ENCODE measurements around the gene MYO9B.

Gene MYO9B

DNA sequence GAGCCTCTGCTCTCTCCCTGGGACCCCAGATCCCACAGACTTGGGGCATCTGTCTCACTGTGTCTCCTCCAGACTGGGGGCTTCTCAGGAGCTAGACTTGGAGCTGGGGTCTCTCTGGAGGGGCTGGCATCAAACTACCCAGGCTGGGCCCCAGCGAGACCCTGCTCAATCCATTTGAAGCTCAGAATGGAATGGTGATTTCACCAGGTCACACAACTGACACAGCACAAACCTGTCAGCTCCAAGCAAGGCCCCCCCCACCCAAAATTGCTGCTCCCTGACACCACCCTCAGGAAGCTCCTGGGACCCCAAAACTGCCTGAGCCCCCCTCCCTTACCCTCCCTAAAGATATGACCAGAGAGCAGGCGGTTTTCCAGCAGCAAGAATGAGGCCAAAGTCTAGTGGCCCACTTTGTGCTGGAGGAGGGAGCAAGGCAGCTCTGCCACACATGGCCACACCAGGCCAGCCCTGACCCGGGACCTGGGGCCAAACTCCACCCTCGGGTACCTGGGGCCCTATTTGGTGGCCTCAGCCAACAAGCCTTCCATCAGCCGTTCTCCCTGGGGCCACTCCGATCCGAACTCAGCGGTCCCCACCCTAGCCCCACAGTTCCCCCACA lies 167.7 kb downstream of the MYO9B start:
- ChIA-PET POLR2A (interaction anchor here (0.9 to 1.5 kb wide), 7 partner anchors 8 to 66 kb away, joined by 3 to 6 read pairs (median 4); partner anchors contain the start of genes DDA1 and USE1), CTCF (interaction anchor here (0.8 to 1.2 kb wide), 3 partner anchors 8 to 19 kb away, joined by 3 to 6 read pairs (median 3); no protein-coding TSS in a partner anchor)
- TF ChIP-seq FOXA1 (IDR thresholded peaks at IDR 0.05) (no peak), BHLHE40 (IDR thresholded peaks at IDR 0.05; ENCODE audit: borderline replicate concordance) (no peak), FOXM1 (IDR thresholded peaks at IDR 0.05; ENCODE audit: borderline replicate concordance) (no peak), FOXK2 (IDR thresholded peaks at IDR 0.05) (no peak), NFRKB (IDR thresholded peaks at IDR 0.05) (no peak), HDGF (IDR thresholded peaks at IDR 0.05; ENCODE audit: borderline replicate concordance) (no peak), ELF4 (IDR thresholded peaks at IDR 0.05) (no peak), ARNT (IDR thresholded peaks at IDR 0.05) (no peak)
- no peak for DNase-seq (ENCODE audit: extremely low spot score)

DNA sequence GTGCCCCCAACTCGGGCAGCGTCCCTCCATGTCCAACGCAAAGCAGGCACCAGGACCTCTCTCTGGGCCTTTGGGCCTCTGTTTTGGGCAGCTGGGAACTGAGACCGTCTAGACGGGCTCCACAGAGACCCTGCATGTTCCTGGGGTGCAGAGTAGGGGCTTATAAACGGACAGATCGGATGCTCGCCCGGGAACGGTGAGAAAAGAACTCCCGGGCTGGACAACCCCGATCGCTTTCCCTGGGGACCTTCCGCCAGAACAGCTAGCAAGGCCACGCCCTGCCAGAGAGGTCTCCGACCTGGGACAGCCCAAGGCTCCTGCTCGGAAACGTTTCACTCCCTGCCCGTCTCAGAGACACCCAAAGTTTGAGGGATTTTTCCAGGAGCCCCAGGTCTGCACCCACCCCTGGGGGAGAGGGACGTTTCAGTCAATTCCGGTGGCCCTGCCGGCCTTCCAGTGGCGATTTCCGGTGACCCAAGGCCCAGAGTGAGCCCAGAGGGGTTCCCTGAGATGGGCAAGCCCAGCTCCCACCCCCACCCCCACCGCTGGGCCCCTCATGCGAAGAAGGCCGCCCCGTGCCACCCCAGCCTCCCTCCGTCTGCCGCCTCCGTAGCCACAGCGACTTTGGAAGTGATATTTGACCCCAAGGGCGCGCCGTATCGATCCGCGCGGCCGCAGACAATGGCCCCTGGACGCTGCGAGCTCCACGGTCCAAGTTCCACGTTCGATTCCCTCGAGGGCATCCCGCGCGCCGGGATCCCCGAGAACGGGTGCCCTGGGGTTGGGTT lies 168.4 kb downstream of the MYO9B start:
- DNase-seq (ENCODE audit: extremely low spot score), result no peak
- TF ChIP-seq ELF4 (IDR thresholded peaks at IDR 0.05) (no peak), HDGF (IDR thresholded peaks at IDR 0.05; ENCODE audit: borderline replicate concordance) (no peak), FOXK2 (IDR thresholded peaks at IDR 0.05) (no peak), ZNF384 (IDR thresholded peaks at IDR 0.05) (no peak), SUZ12 (IDR thresholded peaks at IDR 0.05) (no peak), ARNT (IDR thresholded peaks at IDR 0.05) (no peak), LEF1 (IDR thresholded peaks at IDR 0.05; ENCODE audit: borderline replicate concordance) (no peak), SP1 (IDR thresholded peaks at IDR 0.05) (no peak), BHLHE40 (IDR thresholded peaks at IDR 0.05; ENCODE audit: borderline replicate concordance) (no peak), CTBP1 (IDR thresholded peaks at IDR 0.05; ENCODE audit: borderline replicate concordance) (no peak)
- ChIA-PET CTCF (interaction anchor here (0.8 to 1.2 kb wide), 3 partner anchors 9 to 18 kb away, joined by 3 to 6 read pairs (median 3); no protein-coding TSS in a partner anchor), POLR2A (interaction anchor here (0.9 to 1.5 kb wide), 6 partner anchors 8 to 65 kb away, joined by 3 to 5 read pairs (median 4); partner anchors contain the start of genes DDA1 and USE1)

DNA sequence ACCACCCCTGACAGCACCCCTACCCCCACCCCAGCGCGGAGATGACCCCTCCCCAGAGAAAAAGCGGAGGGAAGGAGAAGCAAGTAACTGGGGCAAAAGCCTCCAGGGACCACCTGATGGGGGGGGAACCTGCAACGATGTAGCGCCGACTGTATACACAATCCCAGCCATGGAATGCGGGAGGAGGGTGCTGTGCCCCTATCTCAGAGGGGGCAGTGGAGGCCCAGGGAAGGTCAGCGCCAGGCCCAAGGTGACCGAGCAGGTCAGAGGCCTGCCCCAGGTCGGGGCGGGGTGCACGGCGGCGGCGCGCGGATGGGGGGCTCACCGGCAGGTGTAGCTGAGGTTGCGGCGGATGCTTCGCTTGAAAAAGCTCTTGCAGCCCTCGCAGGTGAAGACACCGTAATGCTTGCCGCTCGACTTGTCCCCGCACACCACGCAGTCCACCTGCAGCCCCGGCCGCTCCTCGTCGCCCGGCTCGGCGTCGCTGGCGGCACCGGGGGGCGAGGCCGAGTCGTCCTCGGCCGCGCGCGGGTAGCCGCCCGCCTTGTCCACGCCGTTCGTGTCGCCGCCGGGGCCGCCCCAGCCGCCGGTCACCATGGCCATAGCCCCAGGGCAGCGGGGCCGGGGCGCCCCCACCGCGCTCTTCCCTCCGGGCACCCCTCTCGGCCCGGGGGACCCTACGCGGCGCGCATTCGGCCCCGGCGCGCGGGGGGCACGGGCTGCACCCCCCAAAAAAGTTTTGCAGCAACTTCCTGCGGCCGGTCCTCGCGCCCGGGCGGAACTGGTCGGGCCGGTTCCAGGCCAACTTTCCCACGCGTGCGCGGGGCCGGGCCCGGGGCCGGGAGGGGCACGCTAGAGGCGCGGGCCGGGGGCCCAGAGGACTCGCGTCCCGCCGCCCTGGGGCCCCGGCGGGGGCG lies 169.3 kb downstream of the MYO9B start:
- ChIA-PET POLR2A (interaction anchor here (1.1 to 1.5 kb wide), 3 partner anchors 9 to 35 kb away, joined by 3 to 4 read pairs (median 4); no protein-coding TSS in a partner anchor), CTCF (interaction anchor here (1.2 kb wide), 1 partner anchor 9 kb away, joined by 3 read pairs; no protein-coding TSS in a partner anchor)
- TF ChIP-seq FOXK2 (IDR thresholded peaks at IDR 0.05) (no peak), TARDBP (IDR thresholded peaks at IDR 0.05) (no peak), BHLHE40 (IDR thresholded peaks at IDR 0.05; ENCODE audit: borderline replicate concordance) (no peak), ZNF384 (IDR thresholded peaks at IDR 0.05) (no peak), HDGF (IDR thresholded peaks at IDR 0.05; ENCODE audit: borderline replicate concordance) (no peak), CTBP1 (IDR thresholded peaks at IDR 0.05; ENCODE audit: borderline replicate concordance) (no peak; the same call in 1 of the 2 replicates)
- no peak for DNase-seq (ENCODE audit: extremely low spot score)

DNA sequence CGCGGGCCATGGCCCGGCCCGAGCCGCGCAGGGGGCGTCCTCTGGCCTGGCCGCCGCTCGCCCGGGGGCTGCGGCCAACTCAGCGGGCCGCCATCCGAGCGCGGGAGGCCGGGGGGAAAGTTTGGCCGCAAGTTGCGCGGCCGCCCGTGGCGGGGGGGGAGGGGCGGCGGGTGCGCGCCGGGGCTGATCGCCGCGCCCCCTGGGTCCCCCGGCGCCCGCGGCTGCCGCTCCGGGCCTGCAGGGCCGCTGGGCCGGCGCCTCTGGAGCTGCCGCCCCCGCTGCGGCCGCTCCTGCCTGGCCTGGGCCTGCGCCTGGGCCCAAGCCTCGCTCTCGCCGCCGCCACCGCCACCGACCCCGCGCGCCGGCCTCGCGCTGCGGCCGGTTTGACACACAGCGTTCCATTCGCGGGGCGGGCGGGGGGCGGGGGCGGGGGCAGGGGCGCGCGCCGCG lies 170.0 kb downstream of the MYO9B start, which contains the start of gene NR2F6:
Gene NR2F6, minus strand, starts transcription at position 385 of the 450 bp plus-strand sequence. CDS start 699 bp downstream, outside the sequence.
- ChIA-PET POLR2A (no interaction called here), CTCF (no interaction called here)
- no peak for DNase-seq (ENCODE audit: extremely low spot score)
- no peak for TF ChIP-seq FOXM1 (IDR thresholded peaks at IDR 0.05; ENCODE audit: borderline replicate concordance)
- no peak for TF ChIP-seq FOXA1 (IDR thresholded peaks at IDR 0.05)
- TF ChIP-seq TARDBP (IDR thresholded peaks at IDR 0.05), result no peak
- TF ChIP-seq NFRKB (IDR thresholded peaks at IDR 0.05), result no peak
- no peak for TF ChIP-seq CTBP1 (IDR thresholded peaks at IDR 0.05; ENCODE audit: borderline replicate concordance)
- TF ChIP-seq BHLHE40 (IDR thresholded peaks at IDR 0.05; ENCODE audit: borderline replicate concordance), result no peak
- no peak for TF ChIP-seq SP1 (IDR thresholded peaks at IDR 0.05)
- no peak for TF ChIP-seq ZNF384 (IDR thresholded peaks at IDR 0.05)
- no peak for TF ChIP-seq HDGF (IDR thresholded peaks at IDR 0.05; ENCODE audit: borderline replicate concordance)
- no peak for TF ChIP-seq SUZ12 (IDR thresholded peaks at IDR 0.05)
- TF ChIP-seq FOXK2 (IDR thresholded peaks at IDR 0.05), result no peak
- TF ChIP-seq ELF4 (IDR thresholded peaks at IDR 0.05), result no peak
- TF ChIP-seq ARNT (IDR thresholded peaks at IDR 0.05), result no peak

DNA sequence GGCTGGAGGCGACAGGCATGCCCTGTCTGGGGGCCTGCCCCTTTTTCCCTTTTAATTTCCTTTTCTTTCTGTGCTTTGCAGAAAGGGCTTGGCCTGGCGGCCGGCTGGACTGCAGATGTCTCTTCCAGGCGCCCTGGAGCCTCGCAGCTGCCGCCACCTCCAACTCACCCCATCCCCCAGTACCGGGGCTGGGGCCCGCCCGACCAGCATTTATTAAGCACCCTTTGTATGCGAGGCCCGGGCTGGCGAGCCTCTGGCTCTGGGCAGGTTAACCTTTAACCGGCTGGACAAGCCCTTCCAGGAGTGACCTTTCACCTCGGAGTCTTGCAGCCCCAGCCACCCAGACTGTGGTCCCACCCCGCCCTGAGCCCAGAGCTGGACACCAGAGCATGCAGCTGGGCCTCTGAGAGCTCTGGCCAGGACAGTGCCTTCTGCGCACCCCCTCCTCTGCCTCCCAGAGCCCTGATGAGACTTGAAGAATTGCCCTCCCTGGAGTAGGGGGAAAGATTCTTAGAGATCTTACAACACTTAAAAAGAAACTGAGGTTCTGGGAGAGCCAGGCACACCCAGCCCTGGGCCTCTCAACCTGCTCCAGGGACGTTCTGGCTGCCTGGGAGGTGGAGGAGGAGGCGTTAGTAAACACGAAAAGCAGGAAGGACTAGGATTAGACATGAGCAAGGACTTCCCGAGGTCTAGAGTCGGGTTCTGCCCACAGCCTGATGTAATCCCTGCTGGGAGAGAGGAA lies 171.3 kb downstream of the MYO9B start:
- ChIA-PET CTCF (no interaction called here), POLR2A (no interaction called here)
- TF ChIP-seq SP1 (IDR thresholded peaks at IDR 0.05), result no peak
- TF ChIP-seq ARNT (IDR thresholded peaks at IDR 0.05), result no peak
- no peak for TF ChIP-seq L3MBTL2 (conservative IDR thresholded peaks at IDR 0.05)
- no peak for TF ChIP-seq HDGF (IDR thresholded peaks at IDR 0.05; ENCODE audit: borderline replicate concordance)
- no peak for TF ChIP-seq TARDBP (IDR thresholded peaks at IDR 0.05)
- no peak for TF ChIP-seq NFRKB (IDR thresholded peaks at IDR 0.05)
- TF ChIP-seq CTBP1 (IDR thresholded peaks at IDR 0.05; ENCODE audit: borderline replicate concordance), result no peak
- no peak for TF ChIP-seq LEF1 (IDR thresholded peaks at IDR 0.05; ENCODE audit: borderline replicate concordance)
- no peak for TF ChIP-seq FOXA1 (IDR thresholded peaks at IDR 0.05)
- no peak for TF ChIP-seq FOXM1 (IDR thresholded peaks at IDR 0.05; ENCODE audit: borderline replicate concordance)
- TF ChIP-seq SUZ12 (IDR thresholded peaks at IDR 0.05), result no peak
- TF ChIP-seq ELF4 (IDR thresholded peaks at IDR 0.05), result no peak
- no peak for DNase-seq (ENCODE audit: extremely low spot score)
